Brain microvascular endothelial cell (primary cell): ENCODE data around the gene TIRAP.

Experiments
- DNase-seq: peaks from one replicate; pipeline ENCODE4 v3.0.0-alpha.2; 2020
- H3K27ac ChIP-seq: fragments of 250-450 bp; sonication (Bioruptor Pico); 2 replicates; pipeline ENCODE4 v1.5.1; 2020; ENCODE audit warnings: mild to moderate bottlenecking, moderate library complexity
- H3K27me3 ChIP-seq: fragments of 250-450 bp; sonication (Bioruptor Pico); replicated peaks from 2 replicates; pipeline ENCODE4 v1.5.1; 2020; ENCODE audit warnings: mild to moderate bottlenecking
- H3K36me3 ChIP-seq: fragments of 250-450 bp; sonication (Bioruptor Pico); replicated peaks from 2 replicates; pipeline ENCODE4 v1.5.1; 2020; ENCODE audit warnings: mild to moderate bottlenecking
- H3K4me3 ChIP-seq: 2 replicates; pipeline ENCODE4 v1.5.1; 2011; ENCODE audit warnings: low read depth, mild to moderate bottlenecking, control low read depth, low read length, moderate library complexity
- in situ Hi-C: cut with HindIII; loops from 2 replicates; pipeline ENCODE4 v1.10.0; 2017; ENCODE audit warnings: low sequenced_read_pairs, low pct_ligation_motif_present
- TF ChIP-seq, protein P1 (sequence below): IDR thresholded peaks from 2 replicates; pipeline ENCODE4 v1.5.1; 2011; ENCODE audit warnings: low read depth, mild to moderate bottlenecking, moderate library complexity, low read length, control low read depth, inconsistent platforms; ENCODE audit errors: missing control alignments

Gene TIRAP

DNA sequence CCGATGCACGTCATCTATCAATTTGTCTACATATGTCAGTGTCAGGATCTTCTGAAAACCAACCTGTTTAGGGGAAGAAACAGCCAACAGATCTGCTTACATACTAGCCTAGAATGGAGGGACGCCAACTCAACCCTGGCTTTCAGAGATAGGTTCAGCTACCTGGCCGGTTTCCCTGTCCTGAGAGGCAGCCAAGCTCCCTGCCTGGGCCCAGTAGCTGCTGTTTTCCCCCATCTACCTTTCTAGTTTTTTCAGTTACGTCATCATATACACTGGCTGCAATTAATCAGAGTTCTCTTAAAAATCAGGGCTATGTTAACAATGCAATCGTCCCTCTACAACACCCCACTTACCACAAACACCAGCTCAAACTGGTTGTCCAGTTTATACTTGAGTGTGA is 15.2 kb upstream of the TIRAP start:
- Histone ChIP-seq H3K36me3 (peaks cover 44% of the 10 kb centered on the region), H3K4me3 (peak overlapping the region; percentile 81), H3K27me3 (no peaks in the 10 kb centered on the region), H3K27ac (peak overlapping the region; percentile 77)
- in situ Hi-C loops: no loop called here
- TF ChIP-seq, protein P1, sequence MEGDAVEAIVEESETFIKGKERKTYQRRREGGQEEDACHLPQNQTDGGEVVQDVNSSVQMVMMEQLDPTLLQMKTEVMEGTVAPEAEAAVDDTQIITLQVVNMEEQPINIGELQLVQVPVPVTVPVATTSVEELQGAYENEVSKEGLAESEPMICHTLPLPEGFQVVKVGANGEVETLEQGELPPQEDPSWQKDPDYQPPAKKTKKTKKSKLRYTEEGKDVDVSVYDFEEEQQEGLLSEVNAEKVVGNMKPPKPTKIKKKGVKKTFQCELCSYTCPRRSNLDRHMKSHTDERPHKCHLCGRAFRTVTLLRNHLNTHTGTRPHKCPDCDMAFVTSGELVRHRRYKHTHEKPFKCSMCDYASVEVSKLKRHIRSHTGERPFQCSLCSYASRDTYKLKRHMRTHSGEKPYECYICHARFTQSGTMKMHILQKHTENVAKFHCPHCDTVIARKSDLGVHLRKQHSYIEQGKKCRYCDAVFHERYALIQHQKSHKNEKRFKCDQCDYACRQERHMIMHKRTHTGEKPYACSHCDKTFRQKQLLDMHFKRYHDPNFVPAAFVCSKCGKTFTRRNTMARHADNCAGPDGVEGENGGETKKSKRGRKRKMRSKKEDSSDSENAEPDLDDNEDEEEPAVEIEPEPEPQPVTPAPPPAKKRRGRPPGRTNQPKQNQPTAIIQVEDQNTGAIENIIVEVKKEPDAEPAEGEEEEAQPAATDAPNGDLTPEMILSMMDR: no peak
- DNase-seq: no peak

DNA sequence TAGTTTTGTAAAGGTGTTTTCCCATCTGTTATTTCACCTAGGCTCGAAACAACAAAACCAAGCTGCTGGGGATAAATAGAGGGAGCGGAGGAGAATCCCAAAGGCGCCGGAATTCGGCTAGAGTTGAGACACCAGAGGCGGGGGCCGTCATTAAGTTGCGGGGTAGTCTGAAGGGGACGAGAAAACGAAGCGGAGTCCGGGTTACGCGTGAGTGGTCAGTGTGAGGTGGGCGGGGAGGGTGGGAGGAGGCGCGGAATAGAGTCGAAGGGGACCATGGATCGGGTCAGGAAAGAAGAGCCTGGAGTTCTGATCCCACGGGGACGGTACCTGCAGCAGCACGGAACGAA is 14.6 kb upstream of the TIRAP start:
- TF ChIP-seq, protein P1: no peak
- Histone ChIP-seq H3K36me3 (peaks cover 39% of the 10 kb centered on the region), H3K4me3 (peak overlapping the region; percentile 81), H3K27me3 (no peaks in the 10 kb centered on the region), H3K27ac (peak overlapping the region; percentile 77)
- in situ Hi-C loops: no loop called here
- DNase-seq: no peak

DNA sequence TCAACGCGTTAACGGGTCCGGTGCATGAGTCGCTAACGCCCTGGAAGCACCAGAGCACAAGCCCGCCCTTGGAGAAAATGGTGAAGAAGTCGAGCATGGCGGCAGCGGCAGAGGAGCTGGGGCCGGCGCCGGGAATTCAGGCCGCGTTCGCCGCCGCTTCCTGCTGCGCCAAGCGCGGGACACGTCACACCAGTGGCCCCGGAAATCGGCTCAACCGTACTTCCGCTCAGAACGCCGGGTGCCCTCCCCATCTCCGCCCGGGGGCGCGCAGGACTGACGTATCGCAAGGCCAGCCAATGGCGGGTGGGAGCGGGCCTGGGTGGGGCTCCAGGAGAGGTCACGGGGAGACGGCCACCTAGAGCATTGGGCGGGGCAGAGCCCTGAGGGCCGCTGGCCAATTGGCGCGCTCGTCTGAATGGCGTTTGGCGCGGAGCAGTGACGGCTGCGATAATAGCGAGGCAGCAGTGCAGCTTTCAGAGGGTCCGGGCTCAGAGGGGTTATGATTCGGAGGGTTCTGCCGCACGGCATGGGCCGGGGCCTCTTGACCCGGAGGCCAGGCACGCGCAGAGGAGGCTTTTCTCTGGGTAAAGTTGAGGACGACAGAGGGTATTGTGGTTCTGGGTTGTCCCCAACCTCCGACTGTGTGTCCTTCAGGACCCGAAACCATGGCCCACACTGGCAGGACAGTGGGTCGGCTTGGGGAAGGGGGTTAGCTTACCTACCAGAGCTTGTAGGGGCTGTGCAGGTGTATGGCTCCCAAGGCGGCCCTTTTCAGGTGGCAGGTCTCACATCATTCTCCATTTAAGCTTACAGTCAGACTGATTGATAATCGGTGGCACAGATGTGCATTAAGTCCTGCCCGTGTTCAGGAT is 13.9 kb upstream of the TIRAP start, which contains the start of the genes FOXRED1 and SRPRA:
Gene FOXRED1, plus strand, starts transcription at position 447 of the 872 bp plus-strand sequence. Its CDS starts 53 bp downstream, at position 500.
Gene SRPRA, minus strand, starts transcription at position 188 of the 872 bp plus-strand sequence. Its CDS starts 91 bp downstream, at position 97.
- in situ Hi-C loops: no loop called here
- TF ChIP-seq, protein P1: no peak
- Histone ChIP-seq H3K27me3 (no peaks in the 10 kb centered on the region), H3K27ac (peak within 1 kb of the TSS; percentile 86), H3K36me3 (peaks cover 41% of the 10 kb centered on the region), H3K4me3 (peak within 1 kb of the TSS; percentile 81)
- DNase-seq: peak; percentile 99

DNA sequence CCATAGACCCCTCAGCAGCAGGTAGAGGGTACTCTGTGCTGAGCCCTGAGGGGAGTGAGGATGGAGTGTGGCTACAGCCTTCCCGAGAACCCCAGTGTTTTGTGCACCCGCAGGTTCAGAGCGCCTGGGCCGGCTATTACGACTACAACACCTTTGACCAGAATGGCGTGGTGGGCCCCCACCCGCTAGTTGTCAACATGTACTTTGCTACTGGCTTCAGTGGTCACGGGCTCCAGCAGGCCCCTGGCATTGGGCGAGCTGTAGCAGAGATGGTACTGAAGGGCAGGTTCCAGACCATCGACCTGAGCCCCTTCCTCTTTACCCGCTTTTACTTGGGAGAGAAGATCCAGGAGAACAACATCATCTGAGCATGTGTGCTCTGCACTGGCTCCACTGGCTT is 5.6 kb upstream of the TIRAP start:
- in situ Hi-C loops: no loop called here
- Histone ChIP-seq H3K36me3 (peaks cover 25% of the 10 kb centered on the region), H3K27ac (no peak overlapping the region), H3K27me3 (no peaks in the 10 kb centered on the region), H3K4me3 (no peak overlapping the region)
- no peak for DNase-seq
- TF ChIP-seq, protein P1: no peak

DNA sequence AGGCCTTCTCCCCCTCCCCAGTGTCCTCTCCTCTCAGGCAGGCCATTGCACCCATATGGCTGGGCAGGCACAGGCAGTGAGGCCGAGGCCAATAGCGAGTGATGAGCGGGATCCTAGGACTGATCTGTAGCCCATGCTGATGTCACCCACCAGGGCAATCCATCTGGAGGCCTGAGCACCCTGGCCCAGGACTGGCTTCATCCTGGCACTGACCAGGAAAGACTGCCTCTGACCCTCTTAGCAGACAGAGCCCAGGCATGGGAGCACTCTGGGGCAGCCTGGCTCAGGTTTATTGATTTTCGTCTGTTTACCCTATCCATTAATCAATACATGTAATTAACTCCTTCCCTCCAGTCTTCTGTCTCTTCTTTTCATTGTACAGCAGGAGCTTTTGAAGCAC is 5.1 kb upstream of the TIRAP start:
- TF ChIP-seq, protein P1: no peak
- no peak for DNase-seq
- in situ Hi-C loops: no loop called here
- H3K27me3 ChIP-seq: no peaks in the 10 kb centered on the region
- H3K4me3 ChIP-seq: no peak overlapping the region
- H3K27ac ChIP-seq: no peak overlapping the region
- peaks cover 25% of the 10 kb centered on the region for H3K36me3 ChIP-seq
